Upper lobe of left lung (tissue), 6 donors: ENCODE results near the gene SNIP1. TPM values are rescaled to one million over a fixed set of nuclear protein-coding genes. Genes with fewer than 3 reads are reported as not detected.
"Not testable (repeated sequence)": the region's sequence is repeated elsewhere in the genome, so short reads cannot be mapped to it uniquely, and the experiment has no call there.

Experiments
- ATAC-seq, 2 donors: fragments of 200-7000 bp; cut with Tn5 transposase; one replicate each; pipeline ENCODE4 v1.9.1; 2022; ENCODE audit warnings: mild to moderate bottlenecking in 2 of 2, moderate library complexity in 2 of 2; ENCODE audit not compliant: low FRiP score in 2 of 2
- DNase-seq, 2 donors: peaks; one replicate each; pipeline ENCODE4 v3.0.0-alpha.2; 2019 to 2020
- H3K27ac ChIP-seq, 4 donors: fragments of 200-600 bp; sonication (generic); one replicate each; pipeline ENCODE4 v1.5.1; 2016 to 2019
- H3K27me3 ChIP-seq, 4 donors: fragments of 200-600 bp; sonication (generic); one replicate each; pipeline ENCODE4 v1.5.1; 2017 to 2019
- H3K36me3 ChIP-seq, 4 donors: fragments of 200-600 bp; sonication (generic); one replicate each; pipeline ENCODE4 v1.5.1; 2016 to 2019
- H3K4me1 ChIP-seq, 4 donors: fragments of 200-600 bp; sonication (generic); one replicate each; pipeline ENCODE4 v1.5.1; 2018 to 2019
- H3K4me3 ChIP-seq, 4 donors: fragments of 200-600 bp; sonication (generic); one replicate each; pipeline ENCODE4 v1.5.1; 2017 to 2019; ENCODE audit warnings: mild to moderate bottlenecking in 2 of 4, moderate library complexity in 1 of 4
- H3K9me3 ChIP-seq, 4 donors: fragments of 200-600 bp; sonication (generic); one replicate each; pipeline ENCODE4 v1.5.1; 2018 to 2019
- EP300 ChIP-seq, 4 donors: sonication (generic); formaldehyde crosslinking; IDR thresholded peaks; one replicate each; pipeline ENCODE4 v1.5.1; 2017; ENCODE audit warnings: antibody characterized with exemption in 4 of 4, control low read depth in 2 of 4
- POLR2A ChIP-seq, 4 donors: fragments of 450-650 bp; IDR thresholded peaks; one replicate each; pipeline ENCODE4 v1.5.1; 2016 to 2017; ENCODE audit warnings: antibody characterized with exemption in 4 of 4, mild to moderate bottlenecking in 2 of 4
- POLR2AphosphoS5 ChIP-seq, 2 donors: sonication (generic); formaldehyde crosslinking; IDR thresholded peaks; one replicate each; pipeline ENCODE4 v1.5.1; 2017; ENCODE audit warnings: antibody characterized with exemption in 2 of 2
- WGBS, 2 donors: methylation state at CpG; one replicate each; pipeline ENCODE4 v1.1.5; 2017 to 2018; 5-methylcytosine and 5-hydroxymethylcytosine counted together
- total RNA-seq, 6 donors: library from RNA; depleted of rRNA in 4 of 6; stranded (reverse); fragments of >200 nt in 4 of 6; gene quantifications; one replicate each; pipeline versions ENCODE4 v1.1.0 to v1.2.1, GENCODE V29; 2016 to 2021
- TF ChIP-seq, protein P1 (sequence below), 6 experiments: fragments of 450-650 bp in 4 of 6; fragments of 200-600 bp in 2 of 6; sonication (generic) in 2 of 6; IDR thresholded peaks; one replicate each; pipeline ENCODE4 v1.5.1; 2016 to 2019; ENCODE audit warnings: antibody characterized with exemption in 6 of 6
- donor health status: DM: no; HTN: no; CAD: no; lungs with moderate emphysema.
- donor health status: DM: no; HTN: yes; CAD: no; lungs with severe emphysema.

Gene SNIP1
- total RNA-seq, 6 donors from 2014 or later, result 12.0 to 54.5 (median 17.5) TPM

- ATAC-seq (peak; percentile 7 to 23), DNase-seq (no peak)
- Histone ChIP-seq H3K4me3 (peak overlapping the region in 3 of 4 donors; percentile 85 to 88 (median 88)), H3K27me3 (no peaks in the 10 kb centered on the region), H3K9me3 (no peaks in the 10 kb centered on the region), H3K27ac (peak overlapping the region; percentile 78 to 90 (median 84)), H3K36me3 (peaks cover 4 to 21% (median 16%) of the 10 kb centered on the region in 4 donors), H3K4me1 (peaks cover 16 to 24% (median 23%) of the 10 kb centered on the region in 4 donors)
- WGBS, 2 donors, result 0% methylated on average over 3 of the region's 3 CpGs
- no peak for TF ChIP-seq POLR2AphosphoS5 (IDR thresholded peaks at IDR 0.05)
- no peak for TF ChIP-seq EP300 (IDR thresholded peaks at IDR 0.05)
- TF ChIP-seq POLR2A (IDR thresholded peaks at IDR 0.05), result no peak
- TF ChIP-seq, protein P1, sequence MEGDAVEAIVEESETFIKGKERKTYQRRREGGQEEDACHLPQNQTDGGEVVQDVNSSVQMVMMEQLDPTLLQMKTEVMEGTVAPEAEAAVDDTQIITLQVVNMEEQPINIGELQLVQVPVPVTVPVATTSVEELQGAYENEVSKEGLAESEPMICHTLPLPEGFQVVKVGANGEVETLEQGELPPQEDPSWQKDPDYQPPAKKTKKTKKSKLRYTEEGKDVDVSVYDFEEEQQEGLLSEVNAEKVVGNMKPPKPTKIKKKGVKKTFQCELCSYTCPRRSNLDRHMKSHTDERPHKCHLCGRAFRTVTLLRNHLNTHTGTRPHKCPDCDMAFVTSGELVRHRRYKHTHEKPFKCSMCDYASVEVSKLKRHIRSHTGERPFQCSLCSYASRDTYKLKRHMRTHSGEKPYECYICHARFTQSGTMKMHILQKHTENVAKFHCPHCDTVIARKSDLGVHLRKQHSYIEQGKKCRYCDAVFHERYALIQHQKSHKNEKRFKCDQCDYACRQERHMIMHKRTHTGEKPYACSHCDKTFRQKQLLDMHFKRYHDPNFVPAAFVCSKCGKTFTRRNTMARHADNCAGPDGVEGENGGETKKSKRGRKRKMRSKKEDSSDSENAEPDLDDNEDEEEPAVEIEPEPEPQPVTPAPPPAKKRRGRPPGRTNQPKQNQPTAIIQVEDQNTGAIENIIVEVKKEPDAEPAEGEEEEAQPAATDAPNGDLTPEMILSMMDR (IDR thresholded peaks at IDR 0.05), result no peak
Measured at GRCh38 chr1:37596182-37596667, 42.1 kb upstream of the SNIP1 start.

GRCh38 chr1:37595440-37596181 lies 41.5 kb upstream of the SNIP1 start, which contains the start of gene GNL2:
GNL2 (minus strand) TSS chr1:37595937; CDS start chr1:37595822, 115 bp downstream.
- Histone ChIP-seq H3K36me3 (peaks cover 10 to 27% (median 22%) of the 10 kb centered on the region in 4 donors), H3K27me3 (no peaks in the 10 kb centered on the region), H3K9me3 (no peaks in the 10 kb centered on the region), H3K4me1 (peaks cover 16 to 24% (median 23%) of the 10 kb centered on the region in 4 donors), H3K4me3 (peak within 1 kb of the TSS; percentile 65 to 88 (median 86)), H3K27ac (peak within 1 kb of the TSS; percentile 78 to 90 (median 84))
- TF ChIP-seq EP300 (IDR thresholded peaks at IDR 0.05), result no peak
- TF ChIP-seq, protein P1 (IDR thresholded peaks at IDR 0.05), result no peak
- TF ChIP-seq POLR2AphosphoS5 (IDR thresholded peaks at IDR 0.05), result peak; percentile 87 to 94
- peak in 3 of 4 donors; percentile 24 to 86 (median 63) for TF ChIP-seq POLR2A (IDR thresholded peaks at IDR 0.05)
- DNase-seq (peak; percentile 96 to 100), ATAC-seq (peak; percentile 100)
- 1% methylated on average over 23 to 48 of the region's 51 CpGs for WGBS, 2 donors

- H3K4me1 ChIP-seq, result peaks cover 16 to 24% (median 23%) of the 10 kb centered on the region in 4 donors
- H3K4me3 ChIP-seq, result no peak overlapping the region
- TF ChIP-seq POLR2A (IDR thresholded peaks at IDR 0.05), result no peak
- no peak for TF ChIP-seq POLR2AphosphoS5 (IDR thresholded peaks at IDR 0.05)
- TF ChIP-seq EP300 (IDR thresholded peaks at IDR 0.05), result no peak
- no peaks in the 10 kb centered on the region for H3K27me3 ChIP-seq
- DNase-seq (no peak), ATAC-seq (no peak)
- WGBS, 2 donors, result 92 to 94% methylated on average over 6 of the region's 6 CpGs
- peaks cover 27 to 46% (median 38%) of the 10 kb centered on the region in 4 donors for H3K36me3 ChIP-seq
- H3K27ac ChIP-seq, result no peak overlapping the region
- H3K9me3 ChIP-seq, result no peaks in the 10 kb centered on the region
Measured at GRCh38 chr1:37593726-37594125, 39.6 kb upstream of the SNIP1 start.

DNA sequence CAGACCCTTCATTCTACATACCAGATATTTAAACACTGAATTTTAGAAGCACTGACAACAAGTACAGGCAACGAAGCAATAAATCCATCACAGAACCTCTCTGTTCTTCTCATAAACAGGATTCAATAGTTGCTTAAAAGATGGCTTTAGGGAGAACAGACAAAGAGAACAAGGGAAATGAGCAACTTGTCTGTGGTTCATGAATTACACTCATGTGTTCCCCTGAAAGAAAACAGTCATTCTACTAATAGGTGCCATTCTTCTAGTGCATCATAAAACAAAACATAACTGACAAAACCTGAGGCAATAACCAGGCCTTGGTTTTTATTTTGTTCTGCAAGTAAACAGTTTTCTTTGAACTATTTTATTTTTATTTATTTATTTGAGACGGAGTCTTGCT lies 34.8 kb upstream of the SNIP1 start:
- Histone ChIP-seq H3K27me3 (no peaks in the 10 kb centered on the region), H3K27ac (no peak overlapping the region), H3K9me3 (no peaks in the 10 kb centered on the region), H3K4me1 (peaks cover 2 to 5% (median 4%) of the 10 kb centered on the region in 4 donors), H3K36me3 (peaks cover 49 to 94% (median 69%) of the 10 kb centered on the region in 4 donors), H3K4me3 (no peak overlapping the region)
- TF ChIP-seq EP300 (IDR thresholded peaks at IDR 0.05) (no peak), POLR2AphosphoS5 (IDR thresholded peaks at IDR 0.05) (no peak), POLR2A (IDR thresholded peaks at IDR 0.05) (no peak)
- TF ChIP-seq, protein P1 (IDR thresholded peaks at IDR 0.05), result no peak
- ATAC-seq, result no peak
- WGBS, 2 donors, result 94 to 98% methylated on average over 2 of the region's 2 CpGs
- DNase-seq, result no peak

- ATAC-seq, H3K4me1 ChIP-seq, H3K4me3 ChIP-seq, DNase-seq, H3K9me3 ChIP-seq, H3K27me3 ChIP-seq, H3K27ac ChIP-seq: not testable (repeated sequence)
- WGBS, 2 donors, result 92 to 99% methylated on average over 4 of the region's 4 CpGs
- H3K36me3 ChIP-seq, result peaks cover 52 to 100% (median 73%) of the 10 kb centered on the region in 4 donors
Measured at GRCh38 chr1:37584544-37584943, 30.5 kb upstream of the SNIP1 start.
